HCT116 (cell line): ENCODE measurements around the gene ACADS. TPM values are rescaled to one million over a fixed set of nuclear protein-coding genes. Genes with fewer than 3 reads are reported as not detected.
A peak's percentile ranks its signal among the peaks of the same experiment; 100 is the strongest.

ENCODE experiments used
- ATAC-seq: fragments of 200-7000 bp; cut with Tn5 transposase; 2 replicates; pipeline ENCODE4 v1.9.1; 2020; ENCODE audit warnings: mild to moderate bottlenecking, moderate library complexity
- BruUV-seq: library from RNA; stranded (reverse); fragments of 400-500 nt; replicated peaks from 2 replicates; lab custom pipeline; 2021; lab: Mats Ljungman, UMichigan
- CTCF ChIA-PET: fragments of 300-600 bp; sonication (Branson Sonifier 250); formaldehyde crosslinking; loops from one replicate; lab custom pipeline; 2021; ENCODE audit warnings: antibody characterized with exemption; lab: Charles Lee
- POLR2A ChIA-PET: fragments of 300-600, 350-600 bp; sonication (Branson Sonifier 250); formaldehyde crosslinking; loops from one replicate; lab custom pipeline; 2021; ENCODE audit warnings: antibody characterized with exemption; lab: Charles Lee
- RAD21 ChIA-PET, 2 experiments: fragments of 300-600 bp; sonication (Branson Sonifier 250); formaldehyde crosslinking; loops; one replicate each; lab custom pipeline; 2023; ENCODE audit warnings: low total read pairs in 2 of 2; ENCODE audit not compliant: uncharacterized antibody in 2 of 2, unreplicated experiment in 2 of 2, low non-redundant PET in 1 of 2; lab: Charles Lee
- DNase-seq: peaks from one replicate; pipeline ENCODE4 v3.0.0-alpha.2; 2010; ENCODE audit warnings: low read depth, low spot score
- H2AFZ ChIP-seq: fragments of 200-600 bp; shearing (Covaris generic), sonication (generic); 2 replicates; pipeline ENCODE4 v1.6.1; 2017; ENCODE audit warnings: low read depth, mixed run types, mixed read lengths, antibody characterized with exemption, low read length; ENCODE audit not compliant: poor library complexity, severe bottlenecking
- H3K27ac ChIP-seq: 2 replicates; pipeline ENCODE4 v1.5.1; 2012; ENCODE audit warnings: low read depth, low read length
- H3K27me3 ChIP-seq: fragments of 200-600 bp; sonication (generic); 2 replicates; pipeline ENCODE4 v1.6.1; 2016; ENCODE audit warnings: mixed run types, low read length, mixed read lengths; ENCODE audit not compliant: insufficient read depth
- H3K36me3 ChIP-seq, 2 experiments: fragments of 200-500 bp in 1 of 2; fragments of 200-600 bp in 1 of 2; sonication (Bioruptor generic) in 1 of 2; sonication (generic) in 1 of 2; 2 replicates each; pipeline versions ENCODE4 v1.5.1 to v1.6.1; 2014 to 2016; ENCODE audit warnings: low read length in 2 of 2, inconsistent platforms in 1 of 2, mixed read lengths in 1 of 2, mixed run types in 1 of 2; ENCODE audit not compliant: insufficient read depth in 2 of 2, control insufficient read depth in 1 of 2
- H3K4me1 ChIP-seq, 2 experiments: fragments of 200-600 bp in 1 of 2; sonication (generic) in 1 of 2; 2 replicates each; pipeline versions ENCODE4 v1.5.1 to v1.6.1; 2012 to 2017; ENCODE audit warnings: low read length in 2 of 2, inconsistent platforms in 1 of 2, mild to moderate bottlenecking in 1 of 2, mixed read lengths in 1 of 2, mixed run types in 1 of 2, moderate library complexity in 1 of 2; ENCODE audit not compliant: insufficient read depth in 2 of 2, control insufficient read depth in 1 of 2
- H3K4me2 ChIP-seq: fragments of 200-600 bp; sonication (generic); 2 replicates; pipeline ENCODE4 v1.6.1; 2017; ENCODE audit warnings: mixed run types, low read length, mixed read lengths
- H3K4me3 ChIP-seq, 2 experiments: fragments of 200-600 bp in 1 of 2; sonication (generic) in 1 of 2; replicated peaks in 1 of 2; 2 replicates each; pipeline ENCODE4 v1.5.1; 2011 to 2016; ENCODE audit warnings: low read length in 2 of 2, control low read depth in 1 of 2, low read depth in 1 of 2, mild to moderate bottlenecking in 1 of 2, mixed read lengths in 1 of 2, mixed run types in 1 of 2
- H3K79me2 ChIP-seq: fragments of 200-600 bp; sonication (generic); 2 replicates; pipeline ENCODE4 v1.6.1; 2017; ENCODE audit warnings: mild to moderate bottlenecking, mixed run types, low read length, moderate library complexity, mixed read lengths; ENCODE audit not compliant: insufficient read depth
- H3K9ac ChIP-seq: fragments of 200-600 bp; sonication (generic); 2 replicates; pipeline ENCODE4 v1.6.1; 2016; ENCODE audit warnings: low read length, mixed read lengths
- H3K9me2 ChIP-seq: fragments of 200-600 bp; sonication (generic), shearing (Covaris generic); 2 replicates; pipeline ENCODE4 v1.6.1; 2017; ENCODE audit warnings: mixed run types, mild to moderate bottlenecking, moderate library complexity; ENCODE audit not compliant: insufficient read depth
- H3K9me3 ChIP-seq, 2 experiments: fragments of 200-500 bp in 1 of 2; fragments of 200-600 bp in 1 of 2; sonication (Bioruptor generic) in 1 of 2; sonication (generic) in 1 of 2; 2 replicates each; pipeline ENCODE4 v1.6.1; 2014 to 2017; ENCODE audit warnings: low read length in 2 of 2, mixed read lengths in 2 of 2, inconsistent platforms in 1 of 2, low read depth in 1 of 2, mild to moderate bottlenecking in 1 of 2, mixed run types in 1 of 2, moderate library complexity in 1 of 2; ENCODE audit not compliant: control insufficient read depth in 1 of 2, insufficient read depth in 1 of 2
- H4K20me1 ChIP-seq: fragments of 200-600 bp; sonication (generic), shearing (Covaris generic); 2 replicates; pipeline ENCODE4 v1.6.1; 2017; ENCODE audit warnings: mixed run types, mild to moderate bottlenecking, moderate library complexity; ENCODE audit not compliant: insufficient read depth
- ATF3 ChIP-seq: IDR thresholded peaks from 2 replicates; pipeline ENCODE4 v1.6.1; 2012
- CBX3 ChIP-seq: IDR thresholded peaks from 2 replicates; pipeline ENCODE4 v1.6.1; 2012; ENCODE audit warnings: low read depth
- CEBPB ChIP-seq: IDR thresholded peaks from 2 replicates; pipeline ENCODE4 v1.6.1; 2012; ENCODE audit warnings: low read depth
- CTCF ChIP-seq, 3 experiments: fragments of 200-600 bp in 1 of 3; sonication (generic) in 1 of 3; IDR thresholded peaks in 2 of 3; conservative IDR thresholded peaks in 1 of 3; 2 replicates each; pipeline ENCODE4 v1.5.1; 2012 to 2017; ENCODE audit warnings: low read depth in 2 of 3, low read length in 2 of 3, antibody characterized with exemption in 1 of 3, borderline replicate concordance in 1 of 3, control low read depth in 1 of 3, mild to moderate bottlenecking in 1 of 3, mixed read lengths in 1 of 3, mixed run types in 1 of 3, moderate library complexity in 1 of 3; ENCODE audit not compliant: insufficient read depth in 1 of 3
- EGR1 ChIP-seq: IDR thresholded peaks from 2 replicates; pipeline ENCODE4 v1.6.1; 2012; ENCODE audit warnings: low read depth
- EZH2phosphoT487 ChIP-seq: fragments of 200-600 bp; IDR thresholded peaks from 2 replicates; pipeline ENCODE4 v1.6.1; 2018; ENCODE audit warnings: antibody characterized with exemption, borderline replicate concordance
- POLR2A ChIP-seq: IDR thresholded peaks from 2 replicates; pipeline ENCODE4 v1.7.0; 2011; ENCODE audit warnings: borderline replicate concordance; ENCODE audit not compliant: insufficient read depth, insufficient read length; ENCODE audit errors: extremely low read depth
- POLR2AphosphoS5 ChIP-seq: IDR thresholded peaks from 2 replicates; pipeline ENCODE4 v1.6.1; 2011; ENCODE audit warnings: mild to moderate bottlenecking, low read depth, low read length, moderate library complexity
- RAD21 ChIP-seq: IDR thresholded peaks from 2 replicates; pipeline ENCODE4 v1.6.1; 2012; ENCODE audit warnings: low read depth, mild to moderate bottlenecking
- SP1 ChIP-seq: IDR thresholded peaks from 2 replicates; pipeline ENCODE4 v1.6.1; 2012; ENCODE audit warnings: low read depth
- SRF ChIP-seq: IDR thresholded peaks from 2 replicates; pipeline ENCODE4 v1.6.1; 2012; ENCODE audit warnings: low read depth
- TCF7L2 ChIP-seq: IDR thresholded peaks from 2 replicates; pipeline ENCODE4 v1.7.0; 2011; ENCODE audit warnings: borderline replicate concordance, inconsistent platforms; ENCODE audit not compliant: insufficient read depth, insufficient read length; ENCODE audit errors: extremely low read depth
- YY1 ChIP-seq: IDR thresholded peaks from 2 replicates; pipeline ENCODE4 v1.6.1; 2011; ENCODE audit warnings: low read length, low read depth, moderate library complexity, mild to moderate bottlenecking; ENCODE audit not compliant: insufficient replicate concordance; ENCODE audit errors: extremely low read depth
- ZBTB33 ChIP-seq: IDR thresholded peaks from 2 replicates; pipeline ENCODE4 v1.6.1; 2011; ENCODE audit warnings: mild to moderate bottlenecking, low read length, moderate library complexity; ENCODE audit not compliant: insufficient replicate concordance; ENCODE audit errors: extremely low read depth
- ZFX ChIP-seq: fragments of 450-650 bp; IDR thresholded peaks from 2 replicates; pipeline ENCODE4 v1.6.1; 2017
- ZNF274 ChIP-seq: fragments of 200-500 bp; sonication (Bioruptor generic); IDR thresholded peaks from 2 replicates; pipeline ENCODE4 v1.6.1; 2014; ENCODE audit warnings: mild to moderate bottlenecking, low read depth, low read length, inconsistent platforms
- intact Hi-C: fragments of 100-400 bp; cut with micrococcal nuclease; formaldehyde crosslinking; loops from 2 replicates; pipeline ENCODE4 v1.10.0; 2022
- total RNA-seq: library from RNA; stranded (reverse); gene quantifications from one replicate; pipeline ENCODE4 v1.2.1, GENCODE V29; 2021; ENCODE audit not compliant: unreplicated experiment
- TF ChIP-seq, protein P1 (sequence below): IDR thresholded peaks from 2 replicates; pipeline ENCODE4 v1.6.1; 2012

The ACADS gene
- total RNA-seq, 1 experiment from 2014 or later: 21.4 TPM

DNA sequence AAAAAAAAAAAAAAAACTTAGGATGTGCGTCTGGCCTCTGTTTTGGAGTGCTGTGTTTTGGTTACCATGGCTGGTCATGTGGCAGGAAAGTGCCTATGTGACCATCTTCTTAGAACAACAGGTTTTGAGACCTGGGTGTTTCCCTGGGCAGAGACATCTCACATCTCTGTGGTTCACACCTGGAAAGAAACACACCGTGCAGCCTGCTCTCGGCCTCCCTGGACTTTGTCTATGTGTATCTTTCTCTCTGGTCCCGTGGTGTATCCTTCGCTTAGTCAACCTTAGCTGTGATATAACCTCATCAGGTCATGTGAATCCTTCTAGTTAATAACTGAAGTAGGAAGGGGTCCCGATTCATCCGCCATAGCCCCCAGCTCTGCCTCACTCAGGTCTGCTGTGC, 22.6 kb downstream of the ACADS start:
- ChIA-PET POLR2A (no interaction called here), RAD21 (no interaction called here)
- ATAC-seq: 0 out of 2 replicates have a peak, but pooled peaks have one; percentile 10

More for the DNA sequence above, 22.6 kb downstream of the ACADS start:
- H3K9me3 ChIP-seq: no peaks in the 10 kb centered on the region
- CTCF ChIA-PET: no interaction called here
- H3K9ac ChIP-seq: no peak overlapping the region
- H3K4me2 ChIP-seq: no peak overlapping the region
- no peaks in the 10 kb centered on the region for H4K20me1 ChIP-seq
- intact Hi-C loops: no loop called here
- no peak overlapping the region for H3K4me3 ChIP-seq
- no peaks in the 10 kb centered on the region for H3K9me2 ChIP-seq
- H3K36me3 ChIP-seq: no peaks in the 10 kb centered on the region
- no peak overlapping the region for H3K27ac ChIP-seq
- no peaks in the 10 kb centered on the region for H3K79me2 ChIP-seq
- H3K27me3 ChIP-seq: no peaks in the 10 kb centered on the region
- H2AFZ ChIP-seq: no peak overlapping the region
- DNase-seq: no peak
- TF ChIP-seq SRF: no peak
- no peak for TF ChIP-seq POLR2A
- no peak for TF ChIP-seq SP1
- no peak for TF ChIP-seq ZNF274
- TF ChIP-seq ZBTB33: no peak
- TF ChIP-seq, protein P1, sequence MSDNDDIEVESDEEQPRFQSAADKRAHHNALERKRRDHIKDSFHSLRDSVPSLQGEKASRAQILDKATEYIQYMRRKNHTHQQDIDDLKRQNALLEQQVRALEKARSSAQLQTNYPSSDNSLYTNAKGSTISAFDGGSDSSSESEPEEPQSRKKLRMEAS: no peak
- TF ChIP-seq RAD21: no peak
- TF ChIP-seq YY1: no peak
- TF ChIP-seq ATF3: no peak
- no peak for TF ChIP-seq TCF7L2
- TF ChIP-seq ZFX: no peak
- no peak for TF ChIP-seq CTCF (IDR thresholded peaks at IDR 0.05 in 2 of 3, conservative IDR thresholded peaks at IDR 0.05 in 1 of 3; ENCODE audit: borderline replicate concordance in 1 of 3, insufficient read depth in 1 of 3, low read depth in 2 of 3, low read length in 2 of 3)
- TF ChIP-seq POLR2AphosphoS5: no peak
- TF ChIP-seq CBX3: no peak
- TF ChIP-seq CEBPB: no peak
- TF ChIP-seq EZH2phosphoT487: no peak
- TF ChIP-seq EGR1: no peak
- TF ChIP-seq, all 23 proteins: peak for 0
- no TSS peak for BruUV-seq
- peaks cover 3 to 11% of the 10 kb centered on the region in 2 experiments; a peak in 3 of 4 replicates for H3K4me1 ChIP-seq
